Liver (tissue), 9 donors: Measurements from ENCODE around the gene VIPR2. TPM values are rescaled to one million over a fixed set of nuclear protein-coding genes. Genes with fewer than 3 reads are reported as not detected.
"Not testable (repeated sequence)": the region's sequence is repeated elsewhere in the genome, so short reads cannot be mapped to it uniquely, and the experiment has no call there.

Experiments used
- DNase-seq: peaks from one replicate; pipeline ENCODE4 v3.0.0-alpha.2; 2017; ENCODE audit warnings: low spot score
- H3K27ac ChIP-seq, 2 donors: one replicate each; pipeline ENCODE4 v1.7.0; 2013; ENCODE audit warnings: inconsistent platforms in 2 of 2, low read length in 2 of 2, control low read depth in 1 of 2, low read depth in 1 of 2, mild to moderate bottlenecking in 1 of 2
- H3K27me3 ChIP-seq, 4 donors: one replicate each; pipeline versions ENCODE4 v1.6.1 to v1.7.0; 2013; ENCODE audit warnings: low read length in 3 of 4, inconsistent platforms in 1 of 4, mild to moderate bottlenecking in 1 of 4, moderate library complexity in 1 of 4; ENCODE audit not compliant: control insufficient read depth in 4 of 4, insufficient read depth in 4 of 4
- H3K36me3 ChIP-seq, 4 donors: one replicate each; pipeline versions ENCODE4 v1.6.1 to v1.7.0; 2013; ENCODE audit warnings: low read length in 3 of 4, mild to moderate bottlenecking in 3 of 4, low read depth in 1 of 4, moderate library complexity in 1 of 4; ENCODE audit not compliant: control insufficient read depth in 4 of 4, insufficient read depth in 3 of 4
- H3K4me1 ChIP-seq, 4 donors: one replicate each; pipeline versions ENCODE4 v1.6.1 to v1.7.0; 2013; ENCODE audit warnings: low read length in 3 of 4, mild to moderate bottlenecking in 3 of 4, moderate library complexity in 1 of 4; ENCODE audit not compliant: control insufficient read depth in 4 of 4, insufficient read depth in 4 of 4
- H3K4me3 ChIP-seq, 3 donors: one replicate each; pipeline versions ENCODE4 v1.6.1 to v1.7.0; 2013; ENCODE audit warnings: low read length in 3 of 3, control low read depth in 1 of 3, low read depth in 1 of 3, mild to moderate bottlenecking in 1 of 3
- H3K9ac ChIP-seq, 2 donors: one replicate each; pipeline ENCODE4 v1.7.0; 2013; ENCODE audit warnings: low read length in 2 of 2, mild to moderate bottlenecking in 2 of 2, moderate library complexity in 2 of 2, control low read depth in 1 of 2, low read depth in 1 of 2
- H3K9me3 ChIP-seq, 4 donors: one replicate each; pipeline versions ENCODE4 v1.6.1 to v1.7.0; 2013; ENCODE audit warnings: low read length in 3 of 4; ENCODE audit not compliant: control insufficient read depth in 4 of 4
- EGR1 ChIP-seq, 2 donors: IDR thresholded peaks; 2 replicates each; pipeline ENCODE4 v1.6.1; 2016 to 2018; ENCODE audit warnings: antibody characterized with exemption in 2 of 2, low read depth in 2 of 2
- FOXA1 ChIP-seq: IDR thresholded peaks from 2 replicates; pipeline ENCODE4 v1.6.1; 2016; ENCODE audit warnings: antibody characterized with exemption
- FOXA2 ChIP-seq: IDR thresholded peaks from 2 replicates; pipeline ENCODE4 v1.6.1; 2016; ENCODE audit warnings: antibody characterized with exemption
- HNF4A ChIP-seq, 2 donors: conservative IDR thresholded peaks; 2 replicates each; pipeline ENCODE4 v1.6.1; 2016; ENCODE audit warnings: antibody characterized with exemption in 2 of 2, mild to moderate bottlenecking in 2 of 2
- JUND ChIP-seq, 2 donors: IDR thresholded peaks; 2 replicates each; pipeline ENCODE4 v1.6.1; 2016; ENCODE audit warnings: antibody characterized with exemption in 2 of 2
- NR2F2 ChIP-seq: IDR thresholded peaks from 2 replicates; pipeline ENCODE4 v1.6.1; 2016; ENCODE audit warnings: antibody characterized with exemption
- WGBS: extraction: QIAGEN DNeasy Blood & Tissue Kit; methylation state at CpG from one replicate; pipeline ENCODE4 v1.1.7; 2013; 5-methylcytosine and 5-hydroxymethylcytosine counted together
- polyA plus RNA-seq, 2 donors: library from polyadenylated mRNA; stranded (reverse) in 1 of 2; unstranded in 1 of 2; fragments of 200-250 nt in 1 of 2; fragments of >200 nt in 1 of 2; fragmentation: Nextera tagmentation in 1 of 2; extraction: Ambion mirVana in 1 of 2; gene quantifications; one replicate each; pipeline versions ENCODE4 v1.2.1 to v1.2.3, GENCODE V29; 2013 to 2015
- total RNA-seq, 2 donors: library from RNA; depleted of rRNA; stranded (reverse); fragments of >200 nt; gene quantifications; one replicate each; pipeline ENCODE4 v1.2.3, GENCODE V29; 2014
- TF ChIP-seq, protein P1 (sequence below): fragments of 150-350 bp; IDR thresholded peaks from 2 replicates; pipeline ENCODE4 v1.5.1; 2017; ENCODE audit warnings: improper control_type of control experiment, low read depth, low read length; ENCODE audit not compliant: missing input control
- TF ChIP-seq, protein P2 (sequence below): IDR thresholded peaks from 2 replicates; pipeline ENCODE4 v1.6.1; 2016; ENCODE audit warnings: antibody characterized with exemption, mild to moderate bottlenecking
- donor health status: healthy.
- donor health status: healthy.
- donor health status: healthy.
- donor health status: healthy.
- donor health status: healthy.

VIPR2 gene
- total and polyA plus RNA-seq, 4 donors, result 0.05 to 0.17 (median 0.10) TPM; not detected in 1

- Histone ChIP-seq H3K27ac (no peak overlapping the region), H3K36me3 (no peaks in the 10 kb centered on the region), H3K4me3 (no peak overlapping the region), H3K4me1 (no peaks in the 10 kb centered on the region), H3K27me3 (peaks cover 0 to 9% (median 0%) of the 10 kb centered on the region in 4 donors), H3K9ac (no peak overlapping the region), H3K9me3 (no peaks in the 10 kb centered on the region)
- DNase-seq, result no peak
- WGBS, result 84% methylated on average over 8 of the region's 8 CpGs
- TF ChIP-seq, protein P1, sequence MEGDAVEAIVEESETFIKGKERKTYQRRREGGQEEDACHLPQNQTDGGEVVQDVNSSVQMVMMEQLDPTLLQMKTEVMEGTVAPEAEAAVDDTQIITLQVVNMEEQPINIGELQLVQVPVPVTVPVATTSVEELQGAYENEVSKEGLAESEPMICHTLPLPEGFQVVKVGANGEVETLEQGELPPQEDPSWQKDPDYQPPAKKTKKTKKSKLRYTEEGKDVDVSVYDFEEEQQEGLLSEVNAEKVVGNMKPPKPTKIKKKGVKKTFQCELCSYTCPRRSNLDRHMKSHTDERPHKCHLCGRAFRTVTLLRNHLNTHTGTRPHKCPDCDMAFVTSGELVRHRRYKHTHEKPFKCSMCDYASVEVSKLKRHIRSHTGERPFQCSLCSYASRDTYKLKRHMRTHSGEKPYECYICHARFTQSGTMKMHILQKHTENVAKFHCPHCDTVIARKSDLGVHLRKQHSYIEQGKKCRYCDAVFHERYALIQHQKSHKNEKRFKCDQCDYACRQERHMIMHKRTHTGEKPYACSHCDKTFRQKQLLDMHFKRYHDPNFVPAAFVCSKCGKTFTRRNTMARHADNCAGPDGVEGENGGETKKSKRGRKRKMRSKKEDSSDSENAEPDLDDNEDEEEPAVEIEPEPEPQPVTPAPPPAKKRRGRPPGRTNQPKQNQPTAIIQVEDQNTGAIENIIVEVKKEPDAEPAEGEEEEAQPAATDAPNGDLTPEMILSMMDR, result no peak
- no peak for TF ChIP-seq NR2F2
- TF ChIP-seq JUND (IDR thresholded peaks at IDR 0.05), result no peak
- no peak for TF ChIP-seq FOXA2
- no peak for TF ChIP-seq HNF4A (conservative IDR thresholded peaks at IDR 0.05)
These were observed 8.7 kb downstream of the VIPR2 start for GRCh38 chr7:159136013-159136412.

- not testable (repeated sequence) for H3K4me3 ChIP-seq, H3K4me1 ChIP-seq, H3K27ac ChIP-seq, H3K27me3 ChIP-seq, H3K9ac ChIP-seq, DNase-seq, H3K9me3 ChIP-seq, H3K36me3 ChIP-seq
- WGBS, result 85% methylated on average over 13 of the region's 14 CpGs
These were observed 11.8 kb downstream of the VIPR2 start for GRCh38 chr7:159132670-159133443.

GRCh38 chr7:159130820-159131219, 13.8 kb downstream of the VIPR2 start:
- no peaks in the 10 kb centered on the region for H3K36me3 ChIP-seq
- H3K27ac ChIP-seq, result no peak overlapping the region
- no peak for DNase-seq
- H3K9ac ChIP-seq, result no peak overlapping the region
- no peak overlapping the region for H3K4me3 ChIP-seq
- TF ChIP-seq FOXA1, result no peak
- TF ChIP-seq NR2F2, result no peak
- TF ChIP-seq, protein P1, result no peak
- TF ChIP-seq EGR1 (IDR thresholded peaks at IDR 0.05; ENCODE audit: low read depth in 2 of 2), result no peak
- no peak for TF ChIP-seq HNF4A (conservative IDR thresholded peaks at IDR 0.05)
- TF ChIP-seq, protein P2, sequence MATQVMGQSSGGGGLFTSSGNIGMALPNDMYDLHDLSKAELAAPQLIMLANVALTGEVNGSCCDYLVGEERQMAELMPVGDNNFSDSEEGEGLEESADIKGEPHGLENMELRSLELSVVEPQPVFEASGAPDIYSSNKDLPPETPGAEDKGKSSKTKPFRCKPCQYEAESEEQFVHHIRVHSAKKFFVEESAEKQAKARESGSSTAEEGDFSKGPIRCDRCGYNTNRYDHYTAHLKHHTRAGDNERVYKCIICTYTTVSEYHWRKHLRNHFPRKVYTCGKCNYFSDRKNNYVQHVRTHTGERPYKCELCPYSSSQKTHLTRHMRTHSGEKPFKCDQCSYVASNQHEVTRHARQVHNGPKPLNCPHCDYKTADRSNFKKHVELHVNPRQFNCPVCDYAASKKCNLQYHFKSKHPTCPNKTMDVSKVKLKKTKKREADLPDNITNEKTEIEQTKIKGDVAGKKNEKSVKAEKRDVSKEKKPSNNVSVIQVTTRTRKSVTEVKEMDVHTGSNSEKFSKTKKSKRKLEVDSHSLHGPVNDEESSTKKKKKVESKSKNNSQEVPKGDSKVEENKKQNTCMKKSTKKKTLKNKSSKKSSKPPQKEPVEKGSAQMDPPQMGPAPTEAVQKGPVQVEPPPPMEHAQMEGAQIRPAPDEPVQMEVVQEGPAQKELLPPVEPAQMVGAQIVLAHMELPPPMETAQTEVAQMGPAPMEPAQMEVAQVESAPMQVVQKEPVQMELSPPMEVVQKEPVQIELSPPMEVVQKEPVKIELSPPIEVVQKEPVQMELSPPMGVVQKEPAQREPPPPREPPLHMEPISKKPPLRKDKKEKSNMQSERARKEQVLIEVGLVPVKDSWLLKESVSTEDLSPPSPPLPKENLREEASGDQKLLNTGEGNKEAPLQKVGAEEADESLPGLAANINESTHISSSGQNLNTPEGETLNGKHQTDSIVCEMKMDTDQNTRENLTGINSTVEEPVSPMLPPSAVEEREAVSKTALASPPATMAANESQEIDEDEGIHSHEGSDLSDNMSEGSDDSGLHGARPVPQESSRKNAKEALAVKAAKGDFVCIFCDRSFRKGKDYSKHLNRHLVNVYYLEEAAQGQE, result no peak
- no peaks in the 10 kb centered on the region for H3K9me3 ChIP-seq
- H3K4me1 ChIP-seq, result no peaks in the 10 kb centered on the region
- H3K27me3 ChIP-seq, result no peaks in the 10 kb centered on the region
- WGBS, result 63% methylated on average over 8 of the region's 8 CpGs
